Stimulated activated CD4-positive, alpha-beta T cell treated with anti-CD3 and anti-CD28 coated beads, Interleukin-4, amount 100 ng/mL, for 48 hours (primary cell): ENCODE measurements around the gene ANKRD66.

ENCODE experiments used
- DNase-seq, 2 donors: peaks; one replicate each; pipeline ENCODE4 v3.0.0-alpha.2; 2020; ENCODE audit warnings: low read depth in 2 of 2

ANKRD66 gene

GRCh38 chr6:46789434-46790354 is 43.0 kb downstream of the ANKRD66 start:
- DNase-seq: no peak

GRCh38 chr6:46790355-46790874 is 43.7 kb downstream of the ANKRD66 start:
- DNase-seq: no peak

GRCh38 chr6:46792635-46793034 is 45.9 kb downstream of the ANKRD66 start:
- DNase-seq: no peak

- DNase-seq: no peak
Observed at GRCh38 chr6:46793138-46793537, 46.4 kb downstream of the ANKRD66 start, which contains the start of gene MEP1A. MEP1A (plus strand) TSS chr6:46793389; CDS start chr6:46793399, 10 bp downstream.

- no peak for DNase-seq
Observed at GRCh38 chr6:46794068-46794467, 47.3 kb downstream of the ANKRD66 start.

GRCh38 chr6:46795816-46796215 is 49.1 kb downstream of the ANKRD66 start:
- DNase-seq: no peak

GRCh38 chr6:46796848-46797580 is 50.3 kb downstream of the ANKRD66 start:
- no peak for DNase-seq

- no peak for DNase-seq
Observed at GRCh38 chr6:46799657-46800056, 52.9 kb downstream of the ANKRD66 start.

- no peak for DNase-seq
Observed at GRCh38 chr6:46808806-46809205, 62.1 kb downstream of the ANKRD66 start.
